MCF 10A (cell line): ENCODE measurements around the gene BMP4. TPM values are rescaled to one million over a fixed set of nuclear protein-coding genes. Genes with fewer than 3 reads are reported as not detected.

Experiments
- BruUV-seq: library from RNA; stranded (reverse); fragments of 400-500 nt; replicated peaks from 2 replicates; lab custom pipeline; 2021; lab: Mats Ljungman, UMichigan
- CTCF ChIA-PET: fragments of 300-600 bp; sonication (Branson Sonifier 250); formaldehyde crosslinking; extraction: SDS; loops from one replicate; lab custom pipeline; 2021; ENCODE audit warnings: antibody characterized with exemption, inconsistent platforms; lab: Yijun Ruan, JAX
- POLR2A ChIA-PET: fragments of 300-600, 350-650 bp; sonication (Branson Sonifier 250); formaldehyde crosslinking; extraction: SDS; loops from one replicate; lab custom pipeline; 2020; ENCODE audit warnings: antibody characterized with exemption, inconsistent platforms; lab: Yijun Ruan, JAX
- DNase-seq: peaks from one replicate; pipeline ENCODE4 v3.0.0-alpha.2; 2018; ENCODE audit not compliant: unreplicated experiment
- H3K27ac Mint-ChIP-seq: one replicate; pipeline ENCODE4 v1.8.0; 2022; ENCODE audit warnings: mild to moderate bottlenecking, low read depth, mixed read lengths; ENCODE audit not compliant: unreplicated experiment
- H3K27me3 Mint-ChIP-seq: one replicate; pipeline ENCODE4 v1.8.0; 2022; ENCODE audit warnings: mixed read lengths; ENCODE audit not compliant: insufficient read depth, unreplicated experiment
- H3K36me3 Mint-ChIP-seq: one replicate; pipeline ENCODE4 v1.8.0; 2022; ENCODE audit warnings: mild to moderate bottlenecking, moderate library complexity, mixed read lengths; ENCODE audit not compliant: insufficient read depth, unreplicated experiment
- H3K4me1 Mint-ChIP-seq: one replicate; pipeline ENCODE4 v1.8.0; 2022; ENCODE audit warnings: mixed read lengths; ENCODE audit not compliant: insufficient read depth, unreplicated experiment
- H3K4me3 Mint-ChIP-seq: one replicate; pipeline ENCODE4 v1.8.0; 2022; ENCODE audit warnings: mild to moderate bottlenecking, moderate library complexity, mixed read lengths; ENCODE audit not compliant: unreplicated experiment
- H3K9me3 Mint-ChIP-seq: one replicate; pipeline ENCODE4 v1.8.0; 2022; ENCODE audit warnings: mixed read lengths; ENCODE audit not compliant: unreplicated experiment
- intact Hi-C: fragments of 100-400 bp; cut with micrococcal nuclease; formaldehyde crosslinking; loops from 2 replicates; pipeline ENCODE4 v1.14.1; 2022
- total RNA-seq: library from RNA; stranded (reverse); gene quantifications from 2 replicates; pipeline ENCODE4 v1.2.3, GENCODE V29; 2022
- TF ChIP-seq, protein P1 (sequence below): fragments of 200-600 bp; IDR thresholded peaks from one replicate; pipeline ENCODE4 v1.8.0; 2022; ENCODE audit warnings: antibody characterized with exemption, mild to moderate bottlenecking; ENCODE audit not compliant: unreplicated experiment

Gene BMP4
- total RNA-seq, 1 experiment from 2014 or later: 0.28 TPM

DNA sequence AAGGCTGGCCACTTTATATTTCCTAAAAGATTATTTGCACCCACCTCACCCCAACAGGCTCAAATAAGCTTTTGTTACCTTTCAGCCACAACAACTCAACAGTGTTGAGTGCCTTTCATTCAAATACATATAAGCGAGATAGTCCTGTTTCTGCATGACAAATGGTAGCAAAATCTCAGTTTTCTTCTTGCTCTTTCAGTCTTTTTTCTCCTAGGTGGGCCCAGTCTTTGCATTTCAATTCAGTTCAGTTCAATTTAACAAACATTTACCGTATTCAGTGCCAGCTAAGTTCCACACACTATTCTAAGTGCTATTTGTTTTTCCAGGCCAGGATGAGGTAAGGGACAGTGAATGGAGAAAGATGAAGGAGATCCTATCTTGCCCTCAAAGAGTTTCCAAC, 25.9 kb upstream of the BMP4 start:
- no peak overlapping the region for H3K27ac Mint-ChIP-seq
- TF ChIP-seq, protein P1, sequence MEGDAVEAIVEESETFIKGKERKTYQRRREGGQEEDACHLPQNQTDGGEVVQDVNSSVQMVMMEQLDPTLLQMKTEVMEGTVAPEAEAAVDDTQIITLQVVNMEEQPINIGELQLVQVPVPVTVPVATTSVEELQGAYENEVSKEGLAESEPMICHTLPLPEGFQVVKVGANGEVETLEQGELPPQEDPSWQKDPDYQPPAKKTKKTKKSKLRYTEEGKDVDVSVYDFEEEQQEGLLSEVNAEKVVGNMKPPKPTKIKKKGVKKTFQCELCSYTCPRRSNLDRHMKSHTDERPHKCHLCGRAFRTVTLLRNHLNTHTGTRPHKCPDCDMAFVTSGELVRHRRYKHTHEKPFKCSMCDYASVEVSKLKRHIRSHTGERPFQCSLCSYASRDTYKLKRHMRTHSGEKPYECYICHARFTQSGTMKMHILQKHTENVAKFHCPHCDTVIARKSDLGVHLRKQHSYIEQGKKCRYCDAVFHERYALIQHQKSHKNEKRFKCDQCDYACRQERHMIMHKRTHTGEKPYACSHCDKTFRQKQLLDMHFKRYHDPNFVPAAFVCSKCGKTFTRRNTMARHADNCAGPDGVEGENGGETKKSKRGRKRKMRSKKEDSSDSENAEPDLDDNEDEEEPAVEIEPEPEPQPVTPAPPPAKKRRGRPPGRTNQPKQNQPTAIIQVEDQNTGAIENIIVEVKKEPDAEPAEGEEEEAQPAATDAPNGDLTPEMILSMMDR: no peak
- BruUV-seq: no TSS peak
- no peaks in the 10 kb centered on the region for H3K4me1 Mint-ChIP-seq
- H3K4me3 Mint-ChIP-seq: no peak overlapping the region
- H3K9me3 Mint-ChIP-seq: peaks cover 14% of the 10 kb centered on the region
- no peaks in the 10 kb centered on the region for H3K27me3 Mint-ChIP-seq
- ChIA-PET POLR2A (interaction anchor here (0.7 kb wide), 1 partner anchor 29 kb away, joined by 3 read pairs; no protein-coding TSS in a partner anchor), CTCF (interaction anchor here (0.5 kb wide), 1 partner anchor 176 kb away, joined by 3 read pairs; no protein-coding TSS in a partner anchor)
- DNase-seq: no peak
- intact Hi-C loops: no loop called here
- no peaks in the 10 kb centered on the region for H3K36me3 Mint-ChIP-seq

DNA sequence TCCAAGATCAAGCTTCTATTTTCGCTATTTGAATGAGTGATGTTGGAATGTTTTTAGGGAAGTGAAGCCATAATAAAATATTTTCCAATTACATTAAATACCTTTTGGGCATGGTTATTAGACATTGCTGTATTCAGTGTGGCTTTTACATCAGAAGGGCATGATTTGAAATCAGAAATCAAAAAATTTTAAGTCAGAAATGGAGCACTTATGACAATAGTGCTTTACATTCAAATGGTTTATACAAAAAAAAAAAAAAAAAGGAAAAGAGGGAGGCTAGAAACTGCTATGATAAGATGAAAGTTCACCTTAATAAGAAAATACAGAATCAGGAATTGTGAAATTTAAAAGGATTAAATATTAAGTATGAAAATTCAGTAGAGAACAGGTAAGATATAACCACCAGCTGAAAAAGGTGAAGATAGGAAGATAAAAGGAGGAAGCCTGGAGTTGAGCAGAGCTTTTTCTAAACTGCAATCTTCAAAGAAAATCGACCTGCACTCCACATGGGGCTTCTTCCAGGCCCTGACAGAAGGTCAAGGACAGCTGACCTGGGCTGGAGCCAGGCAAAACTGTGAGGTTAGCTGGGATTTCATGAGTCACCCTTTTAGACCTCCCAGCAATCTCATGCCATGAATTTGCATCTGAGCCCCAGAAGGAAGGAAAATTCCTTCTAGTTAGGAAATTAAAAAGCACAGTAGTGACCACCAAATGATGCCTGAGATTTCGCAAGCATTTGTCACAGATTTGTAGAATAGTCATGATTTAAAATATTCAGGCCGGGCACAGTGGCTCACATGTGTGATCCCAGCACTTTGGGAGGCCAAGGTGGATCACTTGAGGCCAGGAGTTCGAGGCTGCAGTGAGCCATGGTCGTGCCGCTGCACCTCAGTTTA, 23.4 kb upstream of the BMP4 start:
- intact Hi-C loops: no loop called here
- H3K27me3 Mint-ChIP-seq: no peaks in the 10 kb centered on the region

DNA sequence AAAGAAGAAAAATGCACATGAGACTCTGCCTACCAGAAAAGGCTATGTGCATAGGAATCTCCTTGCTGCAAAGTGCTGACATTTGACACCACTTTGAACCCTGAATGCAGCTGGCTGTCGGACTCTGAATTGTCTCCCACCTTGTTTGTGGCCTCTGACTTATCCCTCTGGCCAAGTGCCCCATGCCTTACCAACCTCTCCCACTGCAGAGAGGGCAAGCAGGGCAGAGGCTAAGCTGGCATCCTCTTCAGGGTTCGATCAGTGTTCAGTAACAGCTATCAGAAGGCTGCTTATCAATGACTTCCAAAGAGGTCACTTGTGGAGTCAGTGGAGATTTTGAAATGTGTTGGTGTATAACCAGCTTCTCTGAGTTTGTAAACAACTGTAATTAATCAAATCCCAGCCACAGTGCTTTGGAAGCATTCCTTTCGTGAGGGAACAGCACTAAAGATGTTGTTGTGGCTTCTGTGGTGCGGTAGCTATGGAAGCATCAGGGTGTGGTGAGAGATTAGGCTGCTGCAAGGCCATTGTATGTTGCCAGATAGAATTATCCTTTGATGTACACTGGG, 22.6 kb upstream of the BMP4 start:
- ChIA-PET POLR2A (interaction anchor here (0.6 to 0.7 kb wide), 2 partner anchors 13 to 22 kb away, joined by 3 read pairs; no protein-coding TSS in a partner anchor), CTCF (no interaction called here)
- no peaks in the 10 kb centered on the region for H3K9me3 Mint-ChIP-seq
- intact Hi-C loops: no loop called here
- H3K36me3 Mint-ChIP-seq: no peaks in the 10 kb centered on the region
- no peaks in the 10 kb centered on the region for H3K4me1 Mint-ChIP-seq
- TF ChIP-seq, protein P1: no peak
- H3K27ac Mint-ChIP-seq: no peak overlapping the region
- peak; percentile 8 for DNase-seq
- H3K27me3 Mint-ChIP-seq: no peaks in the 10 kb centered on the region
- H3K4me3 Mint-ChIP-seq: no peak overlapping the region
- no TSS peak for BruUV-seq

More for the DNA sequence above, 23.4 kb upstream of the BMP4 start:
- H3K4me1 Mint-ChIP-seq: no peaks in the 10 kb centered on the region
- CTCF ChIA-PET: no interaction called here
- POLR2A ChIA-PET: no interaction called here
- H3K9me3 Mint-ChIP-seq: peaks cover 5% of the 10 kb centered on the region
- H3K4me3 Mint-ChIP-seq: no peak overlapping the region
- TF ChIP-seq, protein P1: no peak
- BruUV-seq: no TSS peak
- DNase-seq: peak; percentile 78
- no peak overlapping the region for H3K27ac Mint-ChIP-seq
- no peaks in the 10 kb centered on the region for H3K36me3 Mint-ChIP-seq

DNA sequence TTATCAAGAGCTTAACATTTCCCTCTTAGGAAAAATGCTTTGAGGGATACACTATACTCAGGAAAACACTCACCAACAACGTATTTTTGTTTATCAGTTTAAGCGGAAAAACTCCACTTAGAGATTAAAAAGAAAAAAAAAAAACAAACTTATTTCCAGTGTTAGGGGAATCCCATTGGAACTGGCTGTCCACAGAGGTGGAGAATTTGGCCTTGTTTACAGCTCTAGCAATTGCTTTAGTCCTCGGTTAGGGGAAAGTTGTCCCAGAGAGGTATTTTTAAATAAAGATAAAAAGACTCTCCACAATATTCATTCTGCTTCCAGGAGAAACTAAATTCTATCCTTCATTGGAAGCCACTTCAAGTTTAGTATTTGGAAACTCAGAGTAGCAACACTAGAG, 21.6 kb upstream of the BMP4 start:
- H3K27me3 Mint-ChIP-seq: no peaks in the 10 kb centered on the region
- H3K4me1 Mint-ChIP-seq: no peaks in the 10 kb centered on the region
- TF ChIP-seq, protein P1: no peak
- no peak overlapping the region for H3K27ac Mint-ChIP-seq
- CTCF ChIA-PET: no interaction called here
- no TSS peak for BruUV-seq
- intact Hi-C loops: no loop called here
- no peak for DNase-seq
- no peaks in the 10 kb centered on the region for H3K36me3 Mint-ChIP-seq
- POLR2A ChIA-PET: interaction anchor here (0.6 kb wide), 2 partner anchors 209 to 238 kb away, joined by 3 to 5 read pairs; no protein-coding TSS in a partner anchor
- no peak overlapping the region for H3K4me3 Mint-ChIP-seq
- no peaks in the 10 kb centered on the region for H3K9me3 Mint-ChIP-seq
